Vagina (tissue), 2 donors: ENCODE results near the gene SLC37A1. TPM values are rescaled to one million over a fixed set of nuclear protein-coding genes. Genes with fewer than 3 reads are reported as not detected.

Source experiments
- DNase-seq, 2 donors: peaks; one replicate each; pipeline ENCODE4 v3.0.0-alpha.2; 2017; ENCODE audit errors: extremely low spot score in 2 of 2
- H3K27ac ChIP-seq: fragments of 200-600 bp; sonication (generic); one replicate; pipeline ENCODE4 v1.5.1; 2019
- H3K27me3 ChIP-seq: fragments of 200-600 bp; sonication (generic); one replicate; pipeline ENCODE4 v1.5.1; 2019
- H3K36me3 ChIP-seq, 2 donors: fragments of 200-600 bp; sonication (generic); one replicate each; pipeline ENCODE4 v1.5.1; 2017 to 2019
- H3K4me1 ChIP-seq: fragments of 200-600 bp; sonication (generic); one replicate; pipeline ENCODE4 v1.5.1; 2019
- H3K4me3 ChIP-seq, 2 donors: fragments of 200-600 bp; sonication (generic); 1 replicate in 1 of 2; 2 replicates in 1 of 2; pipeline ENCODE4 v1.5.1; 2016 to 2019
- H3K9me3 ChIP-seq: fragments of 200-600 bp; sonication (generic); one replicate; pipeline ENCODE4 v1.5.1; 2019
- POLR2A ChIP-seq, 2 donors: fragments of 450-650 bp; IDR thresholded peaks; one replicate each; pipeline ENCODE4 v1.6.1; 2017; ENCODE audit warnings: antibody characterized with exemption in 2 of 2, mild to moderate bottlenecking in 2 of 2, moderate library complexity in 2 of 2
- POLR2AphosphoS5 ChIP-seq, 2 donors: sonication (generic); formaldehyde crosslinking; IDR thresholded peaks; one replicate each; pipeline ENCODE4 v1.9.0; 2017; ENCODE audit warnings: antibody characterized with exemption in 2 of 2, mild to moderate bottlenecking in 2 of 2, low read depth in 1 of 2; ENCODE audit not compliant: insufficient read depth in 1 of 2
- intact Hi-C: fragments of 100-400 bp; cut with DNase I; formaldehyde crosslinking; loops from one replicate; pipeline ENCODE4 v1.15.1; 2023
- total RNA-seq: library from RNA; depleted of rRNA; stranded (reverse); fragments of >200 nt; gene quantifications from one replicate; pipeline ENCODE4 v1.2.3, GENCODE V29; 2016
- TF ChIP-seq, protein P1 (sequence below), 3 experiments: fragments of 450-650 bp in 2 of 3; fragments of 200-600 bp in 1 of 3; sonication (generic) in 1 of 3; IDR thresholded peaks; one replicate each; pipeline ENCODE4 v1.5.1; 2017 to 2019; ENCODE audit warnings: antibody characterized with exemption in 3 of 3, mild to moderate bottlenecking in 2 of 3, moderate library complexity in 2 of 3

Gene SLC37A1
- total RNA-seq = 11.8 TPM

DNA sequence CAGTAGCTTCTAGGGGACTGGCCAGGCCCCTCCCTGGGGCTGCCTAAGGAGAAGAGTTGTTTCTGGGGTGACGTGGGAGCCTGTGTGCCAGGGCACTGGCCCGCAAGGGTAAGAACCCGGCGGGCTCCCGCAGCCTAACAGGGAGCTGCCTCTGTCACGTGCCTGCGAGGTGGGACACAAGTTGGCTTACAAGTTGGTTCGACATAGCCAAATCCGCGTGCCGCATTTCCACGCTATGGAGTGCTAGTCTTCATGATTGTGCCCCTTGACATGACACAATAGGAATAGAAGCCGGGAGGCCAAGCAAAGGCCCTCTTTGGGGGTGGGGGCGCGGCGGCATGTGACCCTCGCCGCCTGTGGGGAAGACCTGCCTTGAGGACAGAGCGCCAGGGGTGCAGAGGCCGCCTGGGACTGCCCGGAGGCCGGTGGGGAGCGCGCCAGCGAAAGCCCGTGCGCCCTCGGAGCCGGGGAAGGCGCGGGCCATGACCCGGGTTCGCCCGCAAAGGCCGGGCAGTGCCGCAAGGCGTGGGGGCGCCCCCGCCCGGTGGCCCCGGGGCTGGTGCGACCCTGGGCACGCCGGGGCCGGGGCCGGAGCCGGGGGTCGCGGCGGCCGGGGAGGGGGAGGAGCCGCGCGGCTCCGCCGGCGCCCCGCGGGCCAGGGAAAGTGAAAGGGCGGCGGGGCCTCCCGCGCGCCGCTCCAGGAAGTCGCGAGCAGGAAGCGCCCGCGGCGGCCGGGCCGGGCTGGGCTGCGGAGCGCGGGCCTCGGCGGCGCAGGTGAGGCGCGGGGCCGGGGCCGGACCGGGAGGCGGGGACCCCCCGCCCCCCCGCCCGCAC is at the start of gene SLC37A1:
Gene SLC37A1, plus strand, starts transcription at position 702 of the 834 bp plus-strand sequence. CDS start 4,603 bp downstream, outside the sequence.
- peak within 1 kb of the TSS; percentile 66 to 76 for H3K4me3 ChIP-seq
- peaks cover 36% of the 10 kb centered on the region for H3K4me1 ChIP-seq
- TF ChIP-seq POLR2A (IDR thresholded peaks at IDR 0.05) = peak in 1 of 2 donors; percentile 11
- peak in 1 of 2 donors; percentile 15 for TF ChIP-seq POLR2AphosphoS5 (IDR thresholded peaks at IDR 0.05; ENCODE audit: insufficient read depth in 1 of 2, low read depth in 1 of 2)
- TF ChIP-seq, protein P1, sequence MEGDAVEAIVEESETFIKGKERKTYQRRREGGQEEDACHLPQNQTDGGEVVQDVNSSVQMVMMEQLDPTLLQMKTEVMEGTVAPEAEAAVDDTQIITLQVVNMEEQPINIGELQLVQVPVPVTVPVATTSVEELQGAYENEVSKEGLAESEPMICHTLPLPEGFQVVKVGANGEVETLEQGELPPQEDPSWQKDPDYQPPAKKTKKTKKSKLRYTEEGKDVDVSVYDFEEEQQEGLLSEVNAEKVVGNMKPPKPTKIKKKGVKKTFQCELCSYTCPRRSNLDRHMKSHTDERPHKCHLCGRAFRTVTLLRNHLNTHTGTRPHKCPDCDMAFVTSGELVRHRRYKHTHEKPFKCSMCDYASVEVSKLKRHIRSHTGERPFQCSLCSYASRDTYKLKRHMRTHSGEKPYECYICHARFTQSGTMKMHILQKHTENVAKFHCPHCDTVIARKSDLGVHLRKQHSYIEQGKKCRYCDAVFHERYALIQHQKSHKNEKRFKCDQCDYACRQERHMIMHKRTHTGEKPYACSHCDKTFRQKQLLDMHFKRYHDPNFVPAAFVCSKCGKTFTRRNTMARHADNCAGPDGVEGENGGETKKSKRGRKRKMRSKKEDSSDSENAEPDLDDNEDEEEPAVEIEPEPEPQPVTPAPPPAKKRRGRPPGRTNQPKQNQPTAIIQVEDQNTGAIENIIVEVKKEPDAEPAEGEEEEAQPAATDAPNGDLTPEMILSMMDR (IDR thresholded peaks at IDR 0.05) = no peak
- peak in 1 of 2 donors; percentile 49 for DNase-seq
- peak within 1 kb of the TSS; percentile 69 for H3K27ac ChIP-seq
- no peaks in the 10 kb centered on the region for H3K27me3 ChIP-seq
- peaks cover 0 to under 1% of the 10 kb centered on the region in 2 donors for H3K36me3 ChIP-seq
- intact Hi-C loops = no loop called here
- H3K9me3 ChIP-seq = no peaks in the 10 kb centered on the region

DNA sequence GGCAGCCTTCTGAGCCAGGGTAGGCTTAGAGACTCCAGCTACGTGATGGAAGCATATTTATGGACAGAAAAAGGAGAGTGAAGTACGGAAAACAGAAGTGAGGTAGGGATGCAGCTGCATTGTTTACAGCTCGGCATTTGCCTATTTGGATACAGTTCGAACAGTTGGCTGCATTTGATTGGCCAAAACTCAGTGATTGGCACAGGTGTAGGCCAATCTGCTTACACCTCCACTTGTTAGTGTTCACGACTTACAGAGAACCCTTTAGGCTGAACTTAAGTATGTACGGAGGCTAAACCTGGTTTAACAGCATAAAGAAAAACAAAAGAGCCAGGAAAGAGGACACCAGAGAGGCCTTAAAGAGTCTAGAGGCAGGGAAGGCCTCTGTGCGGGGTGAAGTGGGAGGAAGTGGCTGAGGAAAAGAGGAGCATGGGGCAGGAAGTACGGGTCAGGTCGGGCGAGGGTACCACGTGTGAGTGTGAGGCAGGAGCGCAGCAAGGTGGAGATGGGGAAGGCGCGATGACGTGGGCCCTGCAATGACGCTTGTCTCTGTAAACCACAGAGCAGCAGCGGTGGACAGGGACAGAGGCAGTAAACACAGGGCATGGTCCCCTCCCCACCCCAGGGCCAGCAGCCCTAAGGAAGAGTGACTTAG is 49.7 kb upstream of the SLC37A1 start:
- Histone ChIP-seq H3K27ac (no peak overlapping the region), H3K4me3 (no peak overlapping the region), H3K27me3 (no peaks in the 10 kb centered on the region), H3K4me1 (peaks cover 18% of the 10 kb centered on the region), H3K9me3 (no peaks in the 10 kb centered on the region), H3K36me3 (no peaks in the 10 kb centered on the region)
- intact Hi-C loops = no loop called here
- no peak for DNase-seq
- no peak for TF ChIP-seq POLR2AphosphoS5 (IDR thresholded peaks at IDR 0.05; ENCODE audit: insufficient read depth in 1 of 2, low read depth in 1 of 2)
- TF ChIP-seq POLR2A (IDR thresholded peaks at IDR 0.05) = no peak
- TF ChIP-seq, protein P1 (IDR thresholded peaks at IDR 0.05) = no peak

DNA sequence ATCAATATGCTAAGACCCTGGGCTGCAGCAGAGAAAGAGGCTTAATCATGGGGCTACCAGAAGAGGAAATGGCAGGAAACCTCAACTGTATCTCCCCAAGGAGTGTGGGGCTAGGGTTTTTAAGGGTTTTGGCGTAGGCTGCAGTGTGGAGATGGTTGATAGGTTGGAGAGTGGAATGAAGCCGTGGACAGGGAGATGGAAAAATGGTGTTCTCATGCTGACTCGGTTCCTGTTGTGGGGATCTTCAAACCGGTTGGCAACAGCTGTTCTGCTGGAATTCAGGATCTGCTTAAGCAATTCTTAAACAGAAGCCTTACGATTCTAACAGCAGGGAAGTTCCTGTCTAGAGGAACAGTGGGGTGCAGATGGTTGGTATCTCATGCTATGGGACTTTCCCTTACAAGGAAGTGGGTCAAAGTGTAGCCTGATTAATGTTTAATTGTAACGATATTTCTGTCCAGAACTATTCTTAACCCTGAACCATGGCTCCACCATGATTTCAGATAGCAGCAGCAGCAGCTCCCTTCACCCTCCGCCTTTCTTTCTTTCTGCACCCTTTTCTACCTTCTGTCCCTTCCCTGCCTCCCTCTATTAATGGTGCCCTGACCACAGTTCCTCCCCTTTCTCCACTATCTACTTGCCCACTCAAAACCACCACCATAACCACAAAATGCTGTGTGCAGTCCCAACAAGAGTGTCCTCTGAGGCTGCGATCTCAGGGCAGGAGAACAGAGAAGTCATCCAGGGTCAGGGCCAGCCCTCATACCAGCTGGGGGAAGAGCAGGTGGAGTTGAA is 48.4 kb upstream of the SLC37A1 start:
- H3K4me1 ChIP-seq = peaks cover 26% of the 10 kb centered on the region
- H3K27ac ChIP-seq = no peak overlapping the region
- no peaks in the 10 kb centered on the region for H3K36me3 ChIP-seq
- H3K27me3 ChIP-seq = no peaks in the 10 kb centered on the region
- no peak for DNase-seq
- no peak overlapping the region for H3K4me3 ChIP-seq
- no peak for TF ChIP-seq POLR2AphosphoS5 (IDR thresholded peaks at IDR 0.05; ENCODE audit: insufficient read depth in 1 of 2, low read depth in 1 of 2)
- no peak for TF ChIP-seq POLR2A (IDR thresholded peaks at IDR 0.05)
- TF ChIP-seq, protein P1 (IDR thresholded peaks at IDR 0.05) = no peak
- H3K9me3 ChIP-seq = no peaks in the 10 kb centered on the region
- intact Hi-C loops = no loop called here

DNA sequence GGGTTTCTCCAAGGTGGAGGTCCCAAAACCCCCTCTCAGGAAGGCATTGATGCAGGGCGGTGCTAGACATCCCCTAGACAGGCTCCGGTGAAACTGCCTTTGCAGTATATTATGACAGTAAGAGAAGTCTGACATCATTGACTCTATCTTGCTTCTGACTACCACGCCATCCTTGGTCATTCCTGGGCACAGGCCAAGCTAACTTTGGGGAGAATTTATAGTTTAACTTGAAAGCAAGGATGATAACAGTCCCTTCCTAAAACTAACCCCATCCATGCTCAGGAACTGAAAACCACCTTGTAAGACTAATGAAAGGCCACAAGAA is 47.9 kb upstream of the SLC37A1 start:
- H3K27ac ChIP-seq = no peak overlapping the region

More for the DNA sequence above, 47.9 kb upstream of the SLC37A1 start:
- H3K4me3 ChIP-seq = no peak overlapping the region
- DNase-seq = no peak
- no peaks in the 10 kb centered on the region for H3K9me3 ChIP-seq
- no peaks in the 10 kb centered on the region for H3K36me3 ChIP-seq
- H3K4me1 ChIP-seq = peaks cover 26% of the 10 kb centered on the region
- intact Hi-C loops = no loop called here
- TF ChIP-seq, protein P1 (IDR thresholded peaks at IDR 0.05) = no peak
- no peak for TF ChIP-seq POLR2A (IDR thresholded peaks at IDR 0.05)
- no peak for TF ChIP-seq POLR2AphosphoS5 (IDR thresholded peaks at IDR 0.05; ENCODE audit: insufficient read depth in 1 of 2, low read depth in 1 of 2)
- H3K27me3 ChIP-seq = no peaks in the 10 kb centered on the region
